ENCODE results near the gene MRGPRF.
"Not testable (repeated sequence)": the region's sequence is repeated elsewhere in the genome, so short reads cannot be mapped to it uniquely, and the experiment has no call there.

MRGPRF gene

GRCh38 chr11:69002110-69002569 is 10.9 kb downstream of the MRGPRF start:
- DNase-seq, result no peak

- no peak for DNase-seq
These were observed 11.6 kb downstream of the MRGPRF start for GRCh38 chr11:69001243-69002081.

- peak; percentile 62 for DNase-seq
These were observed 12.2 kb downstream of the MRGPRF start for GRCh38 chr11:69000831-69001242.

- DNase-seq, result no peak
These were observed 12.7 kb downstream of the MRGPRF start for GRCh38 chr11:69000391-69000790.

- DNase-seq, result not testable (repeated sequence)
These were observed 13.2 kb downstream of the MRGPRF start for GRCh38 chr11:68999748-69000355.

GRCh38 chr11:68999093-68999747 is 13.8 kb downstream of the MRGPRF start:
- no peak for DNase-seq

GRCh38 chr11:68998390-68998911 is 14.6 kb downstream of the MRGPRF start:
- no peak for DNase-seq

GRCh38 chr11:68997995-68998348 is 15.1 kb downstream of the MRGPRF start:
- no peak for DNase-seq

- DNase-seq, result no peak
These were observed 15.7 kb downstream of the MRGPRF start for GRCh38 chr11:68997124-68997994.

- no peak for DNase-seq
These were observed 16.5 kb downstream of the MRGPRF start for GRCh38 chr11:68996376-68997123.

GRCh38 chr11:68994894-68995285 is 18.2 kb downstream of the MRGPRF start:
- DNase-seq, result no peak

GRCh38 chr11:68994161-68994893 is 18.7 kb downstream of the MRGPRF start:
- no peak for DNase-seq

- no peak for DNase-seq
These were observed 19.5 kb downstream of the MRGPRF start for GRCh38 chr11:68993546-68993945.

GRCh38 chr11:68992743-68993255 is 20.2 kb downstream of the MRGPRF start:
- no peak for DNase-seq

- DNase-seq, result no peak
These were observed 21.9 kb downstream of the MRGPRF start for GRCh38 chr11:68990995-68991780.

- no peak for DNase-seq
These were observed 23.0 kb downstream of the MRGPRF start for GRCh38 chr11:68989936-68990606.

GRCh38 chr11:68988491-68988890 is 24.6 kb downstream of the MRGPRF start:
- no peak for DNase-seq

- DNase-seq, result no peak
These were observed 25.8 kb downstream of the MRGPRF start for GRCh38 chr11:68987211-68987610.

GRCh38 chr11:68983801-68984200 is 29.2 kb downstream of the MRGPRF start:
- DNase-seq, result no peak

All from GOT3 (cell line).